ENCODE results near the gene CYP4X1.
"Not testable (repeated sequence)": the region's sequence is repeated elsewhere in the genome, so short reads cannot be mapped to it uniquely, and the experiment has no call there.

CYP4X1 gene, protein sequence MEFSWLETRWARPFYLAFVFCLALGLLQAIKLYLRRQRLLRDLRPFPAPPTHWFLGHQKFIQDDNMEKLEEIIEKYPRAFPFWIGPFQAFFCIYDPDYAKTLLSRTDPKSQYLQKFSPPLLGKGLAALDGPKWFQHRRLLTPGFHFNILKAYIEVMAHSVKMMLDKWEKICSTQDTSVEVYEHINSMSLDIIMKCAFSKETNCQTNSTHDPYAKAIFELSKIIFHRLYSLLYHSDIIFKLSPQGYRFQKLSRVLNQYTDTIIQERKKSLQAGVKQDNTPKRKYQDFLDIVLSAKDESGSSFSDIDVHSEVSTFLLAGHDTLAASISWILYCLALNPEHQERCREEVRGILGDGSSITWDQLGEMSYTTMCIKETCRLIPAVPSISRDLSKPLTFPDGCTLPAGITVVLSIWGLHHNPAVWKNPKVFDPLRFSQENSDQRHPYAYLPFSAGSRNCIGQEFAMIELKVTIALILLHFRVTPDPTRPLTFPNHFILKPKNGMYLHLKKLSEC

DNA sequence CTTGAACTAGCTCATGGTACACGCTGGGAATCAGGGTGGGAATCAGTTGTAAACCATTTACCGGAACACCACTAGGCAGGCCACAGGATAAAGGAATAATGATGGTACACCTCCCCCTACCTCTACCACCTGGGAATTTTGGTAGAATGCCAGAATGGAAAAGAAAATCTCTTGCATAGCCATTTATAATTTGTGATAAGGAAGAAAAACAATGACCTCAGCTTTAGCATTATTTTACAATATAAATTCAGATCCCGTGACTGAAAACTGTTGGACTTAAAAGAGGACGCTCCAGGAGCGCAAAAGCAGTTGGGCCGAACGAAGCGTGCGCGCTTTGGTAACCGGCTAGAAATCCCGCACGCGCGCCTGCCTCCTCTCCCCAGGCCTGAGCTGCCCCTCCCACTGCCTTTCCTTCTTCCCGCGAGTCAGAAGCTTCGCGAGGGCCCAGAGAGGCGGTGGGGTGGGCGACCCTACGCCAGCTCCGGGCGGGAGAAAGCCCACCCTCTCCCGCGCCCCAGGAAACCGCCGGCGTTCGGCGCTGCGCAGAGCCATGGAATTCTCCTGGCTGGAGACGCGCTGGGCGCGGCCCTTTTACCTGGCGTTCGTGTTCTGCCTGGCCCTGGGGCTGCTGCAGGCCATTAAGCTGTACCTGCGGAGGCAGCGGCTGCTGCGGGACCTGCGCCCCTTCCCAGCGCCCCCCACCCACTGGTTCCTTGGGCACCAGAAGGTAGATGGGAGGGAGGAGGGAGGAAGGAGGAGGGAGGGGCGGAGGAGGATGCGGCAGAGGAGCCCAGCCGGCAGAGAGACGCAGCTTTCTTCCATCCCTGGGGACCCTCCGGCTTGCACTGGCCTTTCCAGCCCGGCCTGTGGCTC, at the start of gene CYP4X1:
Gene CYP4X1, plus strand, starts transcription at position 402 of the 873 bp plus-strand sequence. Its CDS starts 149 bp downstream, at position 551.
- DNase-seq, result no peak

DNA sequence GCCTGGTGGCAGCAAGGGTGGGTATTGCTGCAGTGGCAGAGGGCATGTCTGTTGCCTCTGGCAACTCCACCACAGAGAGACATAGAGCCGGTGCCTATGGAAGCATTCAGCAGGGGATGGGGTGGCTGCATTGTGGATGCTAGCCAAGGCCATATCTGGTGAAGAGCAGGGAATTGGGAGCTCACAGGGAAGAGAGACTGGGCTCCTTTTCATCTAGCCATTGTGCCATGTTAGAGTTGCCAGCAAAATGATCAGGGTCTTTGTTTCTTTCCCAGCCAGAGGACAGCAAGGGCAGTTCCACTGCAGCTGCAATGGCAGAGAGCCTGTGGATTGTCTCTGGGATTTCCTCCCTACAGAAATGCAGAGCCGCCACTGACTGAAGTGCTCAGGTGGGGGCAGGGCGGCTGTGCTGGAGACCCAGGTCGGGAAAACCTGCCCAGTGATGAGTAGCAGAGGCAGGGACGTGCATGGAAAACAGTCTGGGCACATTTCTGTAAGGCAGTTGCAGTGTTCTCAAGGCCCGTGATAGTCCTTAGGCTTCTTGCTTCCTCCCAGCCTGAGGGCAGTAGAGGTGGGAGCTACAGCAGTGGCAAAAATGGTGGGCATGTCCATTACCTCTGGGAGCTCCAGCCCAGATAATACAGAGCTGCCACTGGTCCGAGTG, 40.2 kb upstream of the CYP4X1 start:
- DNase-seq, result no peak

DNA sequence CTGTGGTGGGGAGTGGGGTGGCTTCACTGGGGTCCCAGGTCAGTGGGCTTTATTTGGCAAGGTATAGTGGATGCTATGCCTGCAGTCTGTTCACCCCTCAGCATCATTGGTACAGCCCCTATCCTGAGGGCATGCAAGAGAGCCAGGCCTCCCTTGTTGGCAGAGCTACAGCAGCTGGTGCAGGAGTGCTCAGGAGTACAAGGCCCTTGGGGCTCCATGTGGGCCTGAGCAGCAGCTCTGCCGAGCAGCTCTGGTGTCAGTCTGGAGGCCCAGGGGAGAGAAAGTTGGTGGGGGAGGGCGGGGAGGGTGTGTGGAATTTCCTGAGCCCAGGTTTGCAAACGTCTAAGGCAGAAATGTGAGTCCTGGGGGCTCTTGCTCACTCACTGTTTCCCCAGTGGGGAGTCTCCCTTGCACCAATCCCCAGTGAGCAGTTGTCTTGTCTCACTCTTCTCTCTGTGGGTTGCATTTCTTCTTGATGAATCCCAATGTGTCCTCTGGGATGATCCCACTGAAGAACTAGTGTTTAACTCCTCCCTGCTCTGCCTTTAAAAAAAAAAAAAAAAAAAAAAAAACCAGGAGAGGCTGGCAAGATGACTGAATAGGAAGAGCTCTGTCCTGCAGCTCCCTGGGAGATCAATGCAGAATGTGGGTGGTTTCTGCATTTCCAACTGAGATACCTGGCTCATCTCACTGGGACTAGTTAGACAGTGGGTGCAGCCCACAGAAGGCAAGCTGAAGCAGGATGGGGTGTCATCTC, 39.5 kb upstream of the CYP4X1 start:
- peak; percentile 1 for DNase-seq

DNA sequence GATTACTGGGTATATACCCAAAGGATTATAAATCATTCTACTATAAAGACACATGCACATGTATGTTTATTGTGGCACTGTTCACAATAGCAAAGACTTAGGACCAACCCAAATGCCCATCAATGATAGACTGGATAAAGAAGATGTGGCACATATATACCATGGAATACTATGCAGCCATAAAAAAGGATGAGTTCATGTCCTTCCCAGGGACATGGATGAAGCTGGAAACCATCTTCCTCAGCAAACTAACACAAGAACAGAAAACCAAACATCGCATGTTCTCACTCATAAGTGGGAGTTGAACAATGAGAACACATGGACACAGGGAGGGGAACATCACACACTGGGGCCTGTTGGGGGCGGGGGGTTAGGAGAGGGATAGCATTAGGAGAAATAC, 32.9 kb upstream of the CYP4X1 start:
- DNase-seq, result not testable (repeated sequence)

DNA sequence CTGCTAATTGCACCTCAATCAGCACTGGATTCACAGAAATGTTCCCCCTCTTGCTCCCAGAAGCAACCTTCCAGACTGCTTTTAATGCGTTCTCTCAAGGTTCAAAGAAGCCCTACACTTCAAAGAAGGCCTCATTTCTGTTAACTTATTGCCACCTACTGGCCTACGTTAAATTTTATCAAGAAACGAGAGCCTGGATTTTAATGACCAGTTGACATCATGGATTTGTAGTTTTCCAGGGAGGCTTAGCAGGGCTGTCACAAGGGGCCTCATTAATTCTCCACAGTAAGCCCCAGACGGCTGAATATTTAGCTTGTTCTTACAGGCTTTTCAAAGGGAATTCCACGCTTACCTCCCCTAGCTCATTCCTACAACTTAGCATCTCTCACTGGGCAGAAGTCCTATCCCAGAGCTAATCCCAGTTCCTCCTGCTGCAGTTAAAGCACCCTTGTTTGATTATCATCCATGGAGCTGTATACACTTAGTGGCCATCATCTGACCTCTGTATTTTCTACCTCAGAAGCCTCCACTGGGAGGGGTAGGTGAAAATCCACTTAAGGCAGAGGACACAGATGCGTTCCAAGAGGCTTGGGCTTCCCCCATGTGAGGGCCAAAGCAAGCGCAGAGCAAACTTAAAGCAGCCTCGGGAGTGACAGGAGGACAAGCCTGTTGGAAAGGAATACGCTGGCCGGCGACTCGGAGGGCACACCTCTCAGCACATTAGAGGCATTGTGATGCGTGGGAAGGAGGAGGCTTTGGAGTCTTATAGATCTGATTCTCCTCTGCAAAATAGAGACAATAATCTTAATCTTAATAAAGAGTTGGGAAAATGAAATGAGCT, 32.2 kb upstream of the CYP4X1 start:
- no peak for DNase-seq

DNA sequence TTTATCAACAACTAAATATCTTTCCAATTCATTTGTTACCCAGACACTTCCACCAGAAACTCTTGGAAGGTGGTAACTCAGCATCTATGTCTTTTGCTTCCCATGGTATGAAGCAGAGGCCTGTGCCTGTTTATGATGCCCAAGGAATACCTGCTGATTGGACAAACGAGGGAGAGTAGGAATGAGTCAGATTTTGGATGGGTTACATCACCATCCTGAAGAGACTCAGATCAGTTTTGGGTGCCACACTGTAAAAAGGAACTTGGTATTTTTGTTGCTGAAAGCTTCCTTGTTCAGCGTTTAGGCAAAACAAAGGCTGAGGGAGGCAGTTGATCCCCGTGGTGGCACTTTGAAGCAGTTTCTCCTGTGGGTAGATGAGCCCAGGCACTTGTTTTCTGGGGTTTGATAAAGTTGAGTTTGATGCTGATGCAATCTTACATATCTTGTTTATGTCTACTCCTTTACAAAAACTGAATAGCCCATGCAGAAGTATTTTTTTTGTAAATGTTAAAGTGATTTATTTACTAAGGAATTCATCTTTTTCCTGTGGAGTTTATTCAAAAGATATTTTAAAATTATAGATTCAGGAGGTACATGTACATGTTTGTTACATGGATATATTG, 26.7 kb upstream of the CYP4X1 start:
- DNase-seq, result no peak

DNA sequence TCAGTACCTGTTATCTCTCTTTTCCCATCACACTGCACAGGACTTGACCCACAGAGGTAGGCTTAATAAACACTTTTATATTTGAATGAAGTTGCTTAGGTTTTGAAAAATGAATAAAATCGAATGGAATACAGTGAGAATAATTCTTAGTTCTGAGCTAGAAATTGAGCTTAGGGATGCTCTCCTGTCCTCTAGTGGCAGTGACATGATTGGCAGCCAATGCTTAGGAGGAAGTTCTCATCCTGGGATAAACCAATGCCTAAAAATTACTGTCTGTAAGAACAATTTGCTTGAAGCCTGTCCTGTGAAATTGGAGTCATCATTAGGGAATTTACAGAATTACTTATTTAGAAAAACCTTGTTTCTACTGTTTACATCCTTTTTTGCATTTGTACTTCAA, 21.3 kb upstream of the CYP4X1 start:
- no peak for DNase-seq

DNA sequence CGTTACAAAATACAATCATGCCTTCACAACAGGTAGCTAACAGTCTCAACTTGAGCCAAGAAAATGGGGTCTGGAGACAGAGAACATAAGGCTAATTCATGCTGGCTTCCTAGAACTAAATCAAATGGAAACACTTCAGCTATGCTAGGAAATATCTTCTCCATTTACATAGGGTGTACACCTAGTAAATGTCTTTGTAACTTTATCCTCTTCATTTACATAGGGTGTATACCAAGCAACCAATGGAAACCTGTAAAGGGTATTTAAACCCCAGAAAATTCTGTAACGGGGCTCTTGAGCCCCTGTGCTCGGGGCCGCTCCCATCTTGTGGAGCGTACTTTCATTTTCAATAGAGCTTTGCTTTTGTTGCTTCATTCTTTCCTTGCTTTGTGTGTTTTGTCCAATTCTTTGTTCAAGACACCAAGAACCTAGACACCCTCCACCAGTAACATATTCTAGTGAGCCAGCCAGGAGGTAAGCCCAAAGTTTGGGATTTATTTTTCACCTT, 19.5 kb upstream of the CYP4X1 start:
- DNase-seq, result no peak

DNA sequence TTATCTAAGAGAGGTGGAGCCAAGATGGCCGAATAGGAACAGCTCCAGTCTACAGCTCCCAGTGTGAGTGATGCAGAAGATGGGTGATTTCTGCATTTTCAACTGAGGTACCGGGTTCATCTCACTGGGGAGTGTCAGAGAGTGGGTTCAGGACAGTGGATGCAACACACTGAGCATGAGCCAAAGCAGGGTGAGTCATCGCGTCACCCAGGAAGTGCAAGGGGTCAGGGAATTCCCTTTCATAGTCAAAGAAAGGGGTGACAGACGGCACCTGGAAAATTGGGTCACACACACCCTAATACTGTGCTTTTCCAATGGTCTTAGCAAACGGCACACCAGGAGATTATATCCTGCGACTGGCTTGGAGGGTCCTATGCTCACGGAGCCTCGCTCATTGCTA, 17.0 kb upstream of the CYP4X1 start:
- DNase-seq, result not testable (repeated sequence)

DNA sequence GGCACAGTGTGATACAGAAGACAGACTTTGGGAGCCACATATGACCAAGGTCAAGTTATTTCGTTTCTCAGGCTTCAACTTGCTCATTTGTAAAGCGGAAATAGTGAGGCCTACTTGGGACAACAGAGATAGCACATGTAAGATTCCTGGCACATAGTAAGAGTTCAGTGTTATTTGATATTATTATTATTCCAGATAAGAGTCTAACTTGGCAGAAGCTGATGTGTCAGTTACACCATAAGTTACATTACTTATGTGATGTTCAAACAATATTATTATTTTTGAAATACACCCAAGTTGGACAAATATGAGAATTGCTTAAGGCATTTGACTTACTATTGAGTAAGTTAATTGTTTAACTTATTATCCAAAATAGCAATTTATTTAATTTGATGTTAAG, 10.2 kb upstream of the CYP4X1 start:
- no peak for DNase-seq

DNA sequence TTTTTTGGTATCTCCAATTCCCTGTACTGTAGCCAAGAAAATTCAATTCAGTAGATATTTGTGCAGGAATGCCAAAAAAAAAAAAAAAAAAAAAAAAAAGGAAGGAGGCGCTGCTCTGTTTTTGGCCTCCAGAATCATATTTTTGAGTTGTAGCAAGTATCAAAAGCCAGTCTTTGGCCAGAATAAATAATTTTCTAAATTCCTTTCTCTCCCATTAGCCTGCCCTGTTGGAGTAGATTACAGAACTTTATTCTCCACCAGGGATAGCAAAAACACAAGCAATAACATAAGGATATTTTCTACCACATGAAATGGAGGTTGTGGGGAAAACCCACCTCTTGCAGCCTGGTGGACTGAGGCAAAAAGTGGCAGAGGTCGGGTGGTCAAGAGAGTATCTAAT, 2.4 kb upstream of the CYP4X1 start:
- DNase-seq, result no peak

DNA sequence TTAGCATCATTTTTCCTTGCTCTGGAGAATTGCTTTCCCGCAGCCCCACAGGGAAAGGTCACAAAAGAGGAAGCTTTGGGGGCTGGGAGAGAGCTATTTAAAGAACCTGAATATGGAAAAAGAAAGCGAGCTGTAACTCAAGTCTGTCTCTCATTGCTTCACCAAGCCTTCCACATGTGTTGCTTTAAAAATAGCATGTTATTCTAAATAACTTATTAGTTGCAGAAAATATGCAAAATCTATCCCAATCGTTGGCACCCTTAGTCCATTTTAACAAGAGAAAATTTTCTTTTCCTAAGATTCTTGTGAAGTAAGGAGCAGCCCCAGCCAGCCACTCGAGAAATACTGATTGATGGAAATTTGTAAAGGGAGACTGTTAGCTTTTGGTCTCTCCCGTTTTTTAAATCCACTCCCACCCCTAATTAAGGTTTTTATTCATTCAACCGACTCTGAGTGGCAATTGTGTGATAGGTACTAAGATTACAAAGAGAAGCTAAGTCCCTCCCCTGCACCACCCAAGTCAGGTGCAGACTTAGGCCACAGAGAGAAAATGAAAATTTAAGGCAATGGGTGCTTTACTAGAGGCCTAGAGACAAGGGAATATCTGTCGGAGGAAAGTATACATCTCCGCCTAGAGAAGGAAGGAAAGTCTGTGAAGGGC, 802 bp downstream of the CYP4X1 start:
- no peak for DNase-seq

DNA sequence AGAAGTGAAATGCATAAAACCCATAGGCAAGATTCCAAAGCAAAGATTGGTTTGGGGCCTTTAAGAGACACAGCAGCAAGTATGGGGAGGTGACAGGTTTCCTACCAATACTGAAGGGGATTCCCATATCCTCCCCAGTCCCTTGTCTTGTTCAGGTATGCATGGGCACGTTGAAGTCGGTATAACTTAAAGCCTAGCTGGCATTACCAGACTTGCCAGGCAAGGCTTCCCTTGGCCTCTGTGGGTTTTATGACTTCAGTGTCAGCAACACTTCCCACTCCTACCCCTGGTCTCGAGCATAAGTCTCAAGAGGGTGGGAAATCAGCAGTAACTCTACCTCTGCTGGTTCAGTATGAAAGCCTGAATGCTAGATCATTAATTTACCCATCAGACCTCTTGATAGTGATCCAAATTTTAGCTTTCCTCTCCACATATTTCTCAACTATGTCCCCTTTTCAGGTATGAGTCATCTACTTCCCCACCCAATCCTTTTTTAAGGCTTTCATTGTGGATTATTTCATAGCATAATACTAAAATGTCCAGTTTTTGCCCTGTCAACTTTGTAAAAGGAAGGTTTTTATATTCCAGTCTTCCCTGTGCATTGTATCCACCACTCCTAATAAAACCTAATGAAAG, 6.8 kb downstream of the CYP4X1 start:
- no peak for DNase-seq

DNA sequence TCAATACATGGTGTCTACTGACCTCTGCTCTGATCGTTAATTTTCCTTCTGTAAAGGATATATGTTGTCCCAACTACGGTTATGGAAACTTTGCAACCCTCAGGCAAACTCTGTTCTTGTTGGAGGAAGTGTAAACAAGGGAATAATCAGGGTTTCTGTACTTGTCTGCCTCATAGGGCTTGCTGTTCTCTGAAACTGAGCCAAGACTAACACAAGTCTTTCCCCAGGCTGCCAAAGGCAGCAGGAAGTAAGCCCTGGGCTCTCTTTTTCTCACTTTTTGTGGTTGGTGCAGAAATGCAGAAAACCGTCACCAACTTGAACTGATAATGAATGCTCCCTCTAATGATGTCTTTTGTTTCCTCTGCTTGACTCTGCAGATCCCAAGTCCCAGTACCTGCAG, 7.6 kb downstream of the CYP4X1 start:
- peak; percentile 1 for DNase-seq

DNA sequence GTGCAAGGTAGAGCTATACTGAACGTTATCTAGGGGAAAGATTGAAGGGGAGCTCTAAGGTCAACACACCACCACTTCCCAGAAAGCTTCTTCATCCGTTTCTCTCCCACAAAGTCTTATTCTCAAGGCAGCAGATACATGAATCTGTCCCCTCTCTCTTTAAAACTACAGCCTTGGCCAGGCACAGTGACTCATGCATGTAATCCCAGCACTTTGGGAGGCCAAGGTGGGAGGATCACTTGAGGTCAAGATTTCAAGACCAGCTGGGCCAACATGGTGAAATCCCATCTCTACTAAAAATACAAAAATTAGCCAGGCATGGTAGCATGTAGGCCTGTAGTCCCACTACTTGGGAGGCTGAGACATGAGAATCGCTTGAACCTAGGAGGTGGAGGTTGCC, 8.1 kb downstream of the CYP4X1 start:
- DNase-seq, result no peak

DNA sequence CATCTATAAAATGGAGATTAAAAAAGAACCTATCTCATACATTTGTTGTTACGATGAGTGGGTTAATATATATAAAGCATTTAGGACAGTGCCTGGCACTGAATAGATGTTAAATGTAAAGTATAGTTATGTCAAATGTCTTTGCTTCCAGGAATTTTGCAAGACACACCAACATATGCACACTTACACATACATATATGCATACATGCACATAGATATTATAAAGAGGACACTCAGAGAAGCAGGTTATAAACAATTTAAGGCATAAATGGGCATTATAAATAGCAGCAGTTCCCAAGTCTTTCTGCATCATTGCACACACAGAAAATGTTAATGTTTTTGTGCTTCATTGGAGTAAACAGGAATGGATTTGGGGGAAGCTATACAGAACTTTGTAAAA, 13.3 kb downstream of the CYP4X1 start:
- no peak for DNase-seq

DNA sequence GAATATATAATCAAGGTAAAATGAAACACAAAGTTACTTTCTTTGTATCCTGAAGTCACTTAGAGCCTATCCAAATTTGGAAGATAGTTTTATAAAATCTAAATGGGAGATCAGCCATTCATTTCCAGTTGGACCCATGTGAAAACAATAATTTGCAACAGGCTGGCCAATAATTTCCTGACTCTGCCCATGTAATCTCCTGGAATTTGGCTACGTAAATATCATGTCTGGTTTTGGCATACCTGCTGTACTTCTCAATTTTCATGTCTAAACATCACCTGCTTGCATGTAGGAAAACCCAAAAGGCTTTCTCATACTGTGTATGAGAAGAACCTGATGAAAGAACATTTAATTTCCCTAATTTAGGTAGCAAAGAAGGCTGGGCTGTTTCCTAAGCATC, 35.9 kb downstream of the CYP4X1 start:
- no peak for DNase-seq

DNA sequence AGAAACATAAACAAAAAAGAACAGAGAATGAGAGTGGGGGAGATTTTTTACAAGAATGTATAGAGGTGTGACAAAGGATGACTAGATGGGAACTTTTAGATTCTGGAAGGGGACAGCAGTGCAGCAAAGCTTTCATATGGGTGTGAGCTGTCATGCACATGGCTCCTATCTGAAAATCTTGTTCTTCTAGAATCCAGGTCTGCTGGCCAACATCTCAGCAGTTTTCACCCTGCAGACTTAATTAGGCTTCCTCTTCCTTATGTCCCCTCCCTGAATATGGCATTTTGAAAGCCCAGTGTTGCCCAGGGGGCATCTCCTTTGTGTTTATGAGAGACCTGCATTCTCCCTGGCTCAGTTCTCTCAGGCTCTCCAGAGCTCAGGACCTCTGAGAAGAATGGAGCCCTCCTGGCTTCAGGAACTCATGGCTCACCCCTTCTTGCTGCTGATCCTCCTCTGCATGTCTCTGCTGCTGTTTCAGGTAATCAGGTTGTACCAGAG, 43.7 kb downstream of the CYP4X1 start, which contains the start of gene CYP4Z1:
Gene CYP4Z1, plus strand, starts transcription at position 135 of the 498 bp plus-strand sequence. Its CDS starts 260 bp downstream, at position 395.
- DNase-seq, result no peak

DNA sequence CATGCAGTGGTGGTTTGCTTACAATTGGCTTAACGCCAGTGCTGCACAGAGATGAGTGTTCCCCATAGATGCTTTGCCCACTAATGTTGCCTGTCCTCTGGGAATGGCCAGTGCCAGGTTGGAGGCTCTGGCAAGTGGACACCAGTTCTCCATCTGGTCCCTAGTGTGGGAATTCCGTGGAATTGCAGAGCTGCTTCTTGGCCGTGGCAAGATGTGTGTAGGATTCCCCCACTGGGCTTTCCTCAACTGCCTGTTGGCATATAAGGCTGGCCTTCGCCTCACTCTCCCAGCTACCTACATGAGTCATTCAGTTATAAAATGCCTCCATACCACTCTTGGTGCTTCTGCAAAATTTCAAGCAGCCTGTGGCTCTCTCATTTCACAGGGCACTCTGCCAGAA, 45.6 kb downstream of the CYP4X1 start:
- not testable (repeated sequence) for DNase-seq
